Mesenchymal stem cell (in vitro differentiated cells and primary cell): ENCODE results near the gene TXNRD3.
A peak's percentile ranks its signal among the peaks of the same experiment; 100 is the strongest.
"Not testable (repeated sequence)": the region's sequence is repeated elsewhere in the genome, so short reads cannot be mapped to it uniquely, and the experiment has no call there.

Source experiments
- DNase-seq: peaks from one replicate; pipeline ENCODE4 v3.0.0-alpha.2; 2013
- H2AFZ ChIP-seq: one replicate; pipeline ENCODE4 v1.6.1; 2013; ENCODE audit warnings: low read depth, mild to moderate bottlenecking, control low read depth, inconsistent platforms, low read length, moderate library complexity
- H2AK5ac ChIP-seq: 2 replicates; pipeline ENCODE4 v1.6.1; 2013; ENCODE audit warnings: low read length, moderate library complexity, mild to moderate bottlenecking, inconsistent platforms; ENCODE audit not compliant: severe bottlenecking
- H2BK120ac ChIP-seq: one replicate; pipeline ENCODE4 v1.6.1; 2013; ENCODE audit warnings: low read depth, mild to moderate bottlenecking, inconsistent platforms, low read length, moderate library complexity
- H2BK12ac ChIP-seq, 2 experiments: one replicate each; pipeline ENCODE4 v1.6.1; 2013; ENCODE audit warnings: inconsistent platforms in 2 of 2, low read length in 2 of 2, mild to moderate bottlenecking in 2 of 2, moderate library complexity in 2 of 2, control low read depth in 1 of 2
- H2BK15ac ChIP-seq: one replicate; pipeline ENCODE4 v1.6.1; 2013; ENCODE audit warnings: mild to moderate bottlenecking, low read depth, inconsistent platforms; ENCODE audit not compliant: poor library complexity, severe bottlenecking
- H2BK5ac ChIP-seq: 2 replicates; pipeline ENCODE4 v1.6.1; 2013; ENCODE audit warnings: low read depth, mild to moderate bottlenecking, low read length, control low read depth, inconsistent platforms; ENCODE audit not compliant: poor library complexity, severe bottlenecking
- H3K14ac ChIP-seq, 2 experiments: one replicate each; pipeline ENCODE4 v1.6.1; 2013; ENCODE audit warnings: inconsistent platforms in 2 of 2, low read length in 2 of 2, control low read depth in 1 of 2, mild to moderate bottlenecking in 1 of 2, moderate library complexity in 1 of 2
- H3K18ac ChIP-seq, 2 experiments: one replicate each; pipeline ENCODE4 v1.6.1; 2013; ENCODE audit warnings: inconsistent platforms in 2 of 2, low read length in 2 of 2, control low read depth in 1 of 2, low read depth in 1 of 2, mild to moderate bottlenecking in 1 of 2
- H3K23ac ChIP-seq, 2 experiments: one replicate each; pipeline ENCODE4 v1.6.1; 2013; ENCODE audit warnings: inconsistent platforms in 2 of 2, low read length in 2 of 2, mild to moderate bottlenecking in 2 of 2, moderate library complexity in 2 of 2, control low read depth in 1 of 2
- H3K27ac ChIP-seq: 2 replicates; pipeline ENCODE4 v1.5.1; 2013; ENCODE audit warnings: mild to moderate bottlenecking, moderate library complexity, low read length, control low read depth, inconsistent platforms; ENCODE audit not compliant: poor library complexity, severe bottlenecking
- H3K27me3 ChIP-seq, 2 experiments: 2 replicates each; pipeline versions ENCODE4 v1.6.1 to v1.7.0; 2013; ENCODE audit warnings: low read length in 2 of 2, mild to moderate bottlenecking in 2 of 2, moderate library complexity in 2 of 2, control low read depth in 1 of 2, inconsistent platforms in 1 of 2; ENCODE audit not compliant: control insufficient read depth in 1 of 2, insufficient read depth in 1 of 2
- H3K36me3 ChIP-seq, 2 experiments: 2 replicates each; pipeline versions ENCODE4 v1.6.1 to v1.7.0; 2013; ENCODE audit warnings: low read length in 2 of 2, control low read depth in 1 of 2, inconsistent platforms in 1 of 2, low read depth in 1 of 2, mild to moderate bottlenecking in 1 of 2; ENCODE audit not compliant: insufficient read depth in 2 of 2, control insufficient read depth in 1 of 2
- H3K4ac ChIP-seq, 2 experiments: one replicate each; pipeline ENCODE4 v1.6.1; 2013; ENCODE audit warnings: inconsistent platforms in 2 of 2, low read length in 2 of 2, mild to moderate bottlenecking in 2 of 2, moderate library complexity in 2 of 2, control low read depth in 1 of 2, low read depth in 1 of 2
- H3K4me1 ChIP-seq: 2 replicates; pipeline ENCODE4 v1.6.1; 2013; ENCODE audit warnings: low read depth, low read length, control low read depth; ENCODE audit not compliant: control insufficient read depth, insufficient read depth
- H3K4me2 ChIP-seq: 2 replicates; pipeline ENCODE4 v1.6.1; 2013; ENCODE audit warnings: low read length, mild to moderate bottlenecking, inconsistent platforms; ENCODE audit not compliant: poor library complexity, severe bottlenecking
- H3K4me3 ChIP-seq, 2 experiments: 2 replicates each; pipeline versions ENCODE4 v1.5.1 to v1.7.0; 2013; ENCODE audit warnings: low read length in 2 of 2, mild to moderate bottlenecking in 2 of 2, control low read depth in 1 of 2, low read depth in 1 of 2; ENCODE audit not compliant: insufficient read depth in 1 of 2
- H3K79me1 ChIP-seq: replicated peaks from 2 replicates; pipeline ENCODE4 v1.6.1; 2013; ENCODE audit warnings: mild to moderate bottlenecking, control low read depth, low read length, inconsistent platforms; ENCODE audit not compliant: poor library complexity, severe bottlenecking
- H3K9ac ChIP-seq: 2 replicates; pipeline ENCODE4 v1.7.0; 2013; ENCODE audit warnings: mild to moderate bottlenecking, low read length, moderate library complexity
- H3K9me3 ChIP-seq: 2 replicates; pipeline ENCODE4 v1.7.0; 2013; ENCODE audit warnings: mild to moderate bottlenecking, low read length; ENCODE audit not compliant: control insufficient read depth
- H4K8ac ChIP-seq: one replicate; pipeline ENCODE4 v1.6.1; 2013; ENCODE audit warnings: inconsistent platforms, mild to moderate bottlenecking, low read length, moderate library complexity
- H4K91ac ChIP-seq: one replicate; pipeline ENCODE4 v1.6.1; 2013; ENCODE audit warnings: mild to moderate bottlenecking, low read length, inconsistent platforms
- WGBS: methylation state at CpG from one replicate; pipeline ENCODE4 v1.1.7; 2013; ENCODE audit warnings: mixed read lengths; 5-methylcytosine and 5-hydroxymethylcytosine counted together

Gene TXNRD3

GRCh38 chr3:126625735-126626134 is 29.2 kb downstream of the TXNRD3 start:
- 94% methylated on average over 1 of the region's 3 CpGs for WGBS
- not testable (repeated sequence) for H3K4ac ChIP-seq, H3K27me3 ChIP-seq, H2AK5ac ChIP-seq, H2BK5ac ChIP-seq, H3K9me3 ChIP-seq, H2BK15ac ChIP-seq, H3K27ac ChIP-seq, H2AFZ ChIP-seq, H2BK120ac ChIP-seq, H3K4me3 ChIP-seq, H3K23ac ChIP-seq, H4K8ac ChIP-seq, H3K4me1 ChIP-seq, DNase-seq, H3K14ac ChIP-seq, H3K79me1 ChIP-seq, H2BK12ac ChIP-seq, H3K9ac ChIP-seq, H4K91ac ChIP-seq, H3K4me2 ChIP-seq, H3K18ac ChIP-seq
- peaks cover 0 to 40% of the 10 kb centered on the region in 2 experiments for H3K36me3 ChIP-seq

- no peaks in the 10 kb centered on the region for H3K9me3 ChIP-seq
- no peak overlapping the region for H2BK120ac ChIP-seq
- no peak overlapping the region for H4K8ac ChIP-seq
- no peak overlapping the region for H2BK5ac ChIP-seq
- H3K9ac ChIP-seq, result no peak overlapping the region
- H3K36me3 ChIP-seq, result peaks cover 0 to 14% of the 10 kb centered on the region in 2 experiments
- no peaks in the 10 kb centered on the region for H3K27me3 ChIP-seq
- no peak overlapping the region for H3K23ac ChIP-seq
- H3K4me1 ChIP-seq, result peaks cover 6% of the 10 kb centered on the region
- 100% methylated on average over 1 of the region's 1 CpG for WGBS
- no peak for DNase-seq
- peak overlapping the region in 1 of 2 experiments; percentile 51 for H3K4ac ChIP-seq
- no peak overlapping the region for H3K4me2 ChIP-seq
- no peak overlapping the region for H3K27ac ChIP-seq
- H2AK5ac ChIP-seq, result no peak overlapping the region
- H3K14ac ChIP-seq, result no peak overlapping the region
- H4K91ac ChIP-seq, result no peak overlapping the region
- no peak overlapping the region for H2AFZ ChIP-seq
- no peak overlapping the region for H3K4me3 ChIP-seq
- H3K79me1 ChIP-seq, result no peaks in the 10 kb centered on the region
- H2BK12ac ChIP-seq, result peak overlapping the region in 1 of 2 experiments; percentile 18
- H3K18ac ChIP-seq, result no peak overlapping the region
- no peak overlapping the region for H2BK15ac ChIP-seq
These were observed 32.2 kb downstream of the TXNRD3 start for GRCh38 chr3:126622694-126623093.

DNA sequence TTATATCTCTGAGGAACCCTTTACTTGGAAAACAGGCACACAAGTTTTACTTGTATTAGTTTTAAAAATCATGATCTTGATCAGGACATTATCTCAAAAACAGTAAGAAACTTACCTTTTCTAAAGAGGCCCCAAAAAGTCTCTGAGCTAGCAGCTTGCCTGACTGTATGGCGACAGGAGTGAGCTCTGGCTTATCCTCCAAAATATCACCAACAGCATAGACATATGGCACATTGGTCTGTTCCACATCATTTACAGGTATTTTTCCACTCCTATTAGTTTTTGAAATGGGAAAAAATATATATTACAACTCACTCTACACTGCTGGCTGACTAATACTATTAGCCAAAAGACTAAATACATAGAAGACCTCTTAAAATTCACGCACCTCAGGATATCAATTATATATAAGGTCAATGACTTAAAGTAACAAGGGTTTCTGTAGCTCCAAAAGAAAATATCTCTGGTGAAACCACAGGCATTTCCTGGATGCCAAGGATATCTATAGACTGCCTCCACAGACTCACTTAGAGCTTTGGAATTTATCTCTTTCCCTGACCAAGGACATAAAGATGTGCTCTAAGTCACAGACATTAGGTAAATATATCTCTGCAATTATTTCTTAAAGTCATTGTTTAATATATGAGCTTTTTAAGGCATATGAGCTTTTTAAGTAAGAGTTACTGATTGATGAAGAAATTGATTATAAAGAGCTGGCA is 33.1 kb downstream of the TXNRD3 start:
- Histone ChIP-seq H3K23ac (no peak overlapping the region), H4K8ac (no peak overlapping the region), H3K79me1 (no peaks in the 10 kb centered on the region), H3K4me2 (no peak overlapping the region), H3K9ac (no peak overlapping the region), H2AK5ac (peak overlapping the region; percentile 46), H2AFZ (no peak overlapping the region), H3K27me3 (no peaks in the 10 kb centered on the region), H2BK12ac (no peak overlapping the region), H3K27ac (peak overlapping the region; percentile 84), H3K4ac (no peak overlapping the region), H3K14ac (no peak overlapping the region), H2BK15ac (no peak overlapping the region), H3K36me3 (peaks cover 0 to 13% of the 10 kb centered on the region in 2 experiments), H3K9me3 (no peaks in the 10 kb centered on the region), H3K4me1 (peaks cover 6% of the 10 kb centered on the region), H3K18ac (peak overlapping the region in 1 of 2 experiments; percentile 77), H3K4me3 (no peak overlapping the region), H4K91ac (no peak overlapping the region), H2BK5ac (no peak overlapping the region), H2BK120ac (no peak overlapping the region)
- 40% methylated on average over 1 of the region's 2 CpGs for WGBS
- DNase-seq, result peak; percentile 61

- Histone ChIP-seq H3K4ac (no peak overlapping the region), H2BK5ac (no peak overlapping the region), H3K23ac (no peak overlapping the region), H2BK15ac (no peak overlapping the region), H2AFZ (no peak overlapping the region), H2AK5ac (peak overlapping the region; percentile 56), H2BK120ac (no peak overlapping the region), H3K4me3 (no peak overlapping the region), H3K14ac (peak overlapping the region in 1 of 2 experiments; percentile 57), H4K8ac (no peak overlapping the region), H2BK12ac (peak overlapping the region in 1 of 2 experiments; percentile 90), H3K4me2 (no peak overlapping the region), H3K27me3 (no peaks in the 10 kb centered on the region), H3K4me1 (peaks cover 6% of the 10 kb centered on the region), H3K9me3 (no peaks in the 10 kb centered on the region), H4K91ac (peak overlapping the region; percentile 15), H3K9ac (no peak overlapping the region), H3K18ac (no peak overlapping the region), H3K79me1 (peaks cover 2% of the 10 kb centered on the region), H3K36me3 (peaks cover 0 to 17% of the 10 kb centered on the region in 2 experiments), H3K27ac (peak overlapping the region; percentile 4)
- WGBS, result 43% methylated on average over 1 of the region's 1 CpG
- peak; percentile 42 for DNase-seq
These were observed 33.8 kb downstream of the TXNRD3 start for GRCh38 chr3:126621171-126621570.
